GM12875 (cell line): ENCODE results near the gene THAP5.

ENCODE experiments used
- H3K4me3 ChIP-seq: one replicate; pipeline ENCODE4 v1.5.1; 2011; ENCODE audit warnings: low read depth, low read length, control low read depth
- TF ChIP-seq, protein P1 (sequence below): IDR thresholded peaks from 2 replicates; pipeline ENCODE4 v1.5.1; 2011; ENCODE audit warnings: low read depth, mild to moderate bottlenecking, control low read depth, inconsistent platforms, low read length, moderate library complexity, borderline replicate concordance; ENCODE audit not compliant: insufficient read depth

Gene THAP5

DNA sequence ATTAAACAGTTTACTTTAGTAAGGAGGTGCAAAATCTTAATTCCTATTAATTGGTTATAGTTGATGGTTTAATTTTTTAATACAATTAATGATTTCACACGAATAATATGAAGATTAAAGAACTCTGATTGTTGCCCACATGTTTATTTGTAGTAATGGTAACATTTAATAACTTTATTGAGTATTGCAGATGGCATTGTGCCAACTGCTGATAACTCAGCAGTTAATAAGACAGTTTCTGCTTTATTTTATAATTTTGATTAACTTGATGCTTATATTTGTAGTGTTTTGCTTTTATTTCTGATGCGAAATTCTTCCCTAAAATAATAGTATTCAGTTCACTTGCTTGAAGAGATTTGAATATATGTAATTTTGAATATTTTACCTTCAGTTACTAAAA, 3.0 kb upstream of the THAP5 start:
- TF ChIP-seq, protein P1, sequence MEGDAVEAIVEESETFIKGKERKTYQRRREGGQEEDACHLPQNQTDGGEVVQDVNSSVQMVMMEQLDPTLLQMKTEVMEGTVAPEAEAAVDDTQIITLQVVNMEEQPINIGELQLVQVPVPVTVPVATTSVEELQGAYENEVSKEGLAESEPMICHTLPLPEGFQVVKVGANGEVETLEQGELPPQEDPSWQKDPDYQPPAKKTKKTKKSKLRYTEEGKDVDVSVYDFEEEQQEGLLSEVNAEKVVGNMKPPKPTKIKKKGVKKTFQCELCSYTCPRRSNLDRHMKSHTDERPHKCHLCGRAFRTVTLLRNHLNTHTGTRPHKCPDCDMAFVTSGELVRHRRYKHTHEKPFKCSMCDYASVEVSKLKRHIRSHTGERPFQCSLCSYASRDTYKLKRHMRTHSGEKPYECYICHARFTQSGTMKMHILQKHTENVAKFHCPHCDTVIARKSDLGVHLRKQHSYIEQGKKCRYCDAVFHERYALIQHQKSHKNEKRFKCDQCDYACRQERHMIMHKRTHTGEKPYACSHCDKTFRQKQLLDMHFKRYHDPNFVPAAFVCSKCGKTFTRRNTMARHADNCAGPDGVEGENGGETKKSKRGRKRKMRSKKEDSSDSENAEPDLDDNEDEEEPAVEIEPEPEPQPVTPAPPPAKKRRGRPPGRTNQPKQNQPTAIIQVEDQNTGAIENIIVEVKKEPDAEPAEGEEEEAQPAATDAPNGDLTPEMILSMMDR, result no peak
- H3K4me3 ChIP-seq, result no peak overlapping the region

DNA sequence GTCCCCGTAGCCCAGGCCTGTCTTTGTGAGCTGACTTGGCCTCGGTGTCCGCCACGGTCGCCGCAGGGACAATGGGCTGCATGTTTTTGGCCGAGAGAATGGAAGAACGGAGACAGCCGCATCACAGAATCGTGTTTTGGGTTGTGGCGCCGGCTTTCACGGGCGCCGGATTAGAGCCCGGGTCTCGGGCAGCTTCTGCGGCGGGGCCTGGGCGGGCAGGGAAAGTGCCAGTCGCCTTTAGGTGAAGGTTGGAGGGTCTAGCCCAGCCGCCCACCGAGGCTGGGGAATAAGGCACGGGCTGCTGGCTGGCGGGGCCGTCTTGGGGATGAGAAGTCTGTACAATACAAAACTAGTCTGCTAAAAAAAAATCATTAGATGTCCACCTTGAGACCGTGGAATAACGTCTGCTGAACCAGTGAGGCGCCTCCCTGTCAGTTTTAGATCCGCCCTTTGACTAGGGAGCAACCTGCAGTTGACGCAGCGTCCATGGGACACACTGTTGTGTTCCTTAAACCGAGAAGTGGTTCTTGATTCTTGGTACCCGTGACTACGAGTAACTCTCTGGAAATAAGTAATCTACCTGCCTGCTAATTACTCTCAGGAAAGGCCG, 745 bp upstream of the THAP5 start:
- TF ChIP-seq, protein P1, result no peak
- H3K4me3 ChIP-seq, result peak overlapping the region; percentile 97

DNA sequence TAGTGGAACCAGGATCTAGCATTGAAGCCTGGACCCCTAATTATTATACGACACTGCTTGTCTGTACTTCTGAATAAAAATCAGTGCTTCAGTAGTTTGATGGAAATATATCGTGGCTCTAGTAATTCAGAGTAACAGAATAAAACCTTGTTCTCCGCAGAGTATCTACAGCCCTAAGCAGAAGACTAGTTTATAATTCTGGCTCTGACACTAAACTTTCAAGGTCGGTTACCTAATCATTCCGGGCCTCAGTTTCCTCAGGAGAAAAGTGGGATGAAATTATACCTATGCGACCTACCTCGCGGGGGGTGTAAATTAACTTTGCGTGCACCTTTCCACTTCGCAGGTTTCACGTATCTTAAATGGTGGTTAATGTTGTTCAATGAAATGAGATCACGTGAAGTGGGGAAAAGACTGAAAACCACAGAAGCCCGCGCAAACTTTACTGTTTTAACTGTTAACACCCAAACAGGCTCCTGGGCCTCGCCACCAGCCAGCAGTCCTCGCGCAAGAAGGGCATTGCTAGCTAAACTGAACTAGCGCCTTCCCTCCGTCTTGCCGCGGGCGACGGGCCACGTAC, 615 bp downstream of the THAP5 start:
- TF ChIP-seq, protein P1, result no peak
- H3K4me3 ChIP-seq, result peak overlapping the region; percentile 97

DNA sequence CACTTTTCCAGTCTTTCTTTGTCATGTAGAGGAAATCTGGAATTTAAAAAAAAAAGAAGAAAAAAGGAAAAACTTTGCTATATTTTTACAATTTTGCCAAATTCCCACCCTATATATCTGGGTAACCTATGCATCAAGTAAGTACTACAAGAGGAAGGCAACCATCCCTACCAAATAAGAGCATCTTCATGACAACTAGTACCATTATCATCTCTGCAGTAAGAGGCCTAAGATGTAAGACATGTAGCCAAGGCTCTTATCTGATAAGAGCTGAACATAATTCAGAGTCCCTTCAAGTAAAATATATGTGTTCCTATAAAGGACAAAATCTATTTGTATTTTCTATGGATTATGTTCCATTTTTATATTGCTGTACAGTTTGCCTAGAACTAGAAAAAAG, 3.5 kb downstream of the THAP5 start:
- TF ChIP-seq, protein P1, result no peak
- H3K4me3 ChIP-seq, result no peak overlapping the region

DNA sequence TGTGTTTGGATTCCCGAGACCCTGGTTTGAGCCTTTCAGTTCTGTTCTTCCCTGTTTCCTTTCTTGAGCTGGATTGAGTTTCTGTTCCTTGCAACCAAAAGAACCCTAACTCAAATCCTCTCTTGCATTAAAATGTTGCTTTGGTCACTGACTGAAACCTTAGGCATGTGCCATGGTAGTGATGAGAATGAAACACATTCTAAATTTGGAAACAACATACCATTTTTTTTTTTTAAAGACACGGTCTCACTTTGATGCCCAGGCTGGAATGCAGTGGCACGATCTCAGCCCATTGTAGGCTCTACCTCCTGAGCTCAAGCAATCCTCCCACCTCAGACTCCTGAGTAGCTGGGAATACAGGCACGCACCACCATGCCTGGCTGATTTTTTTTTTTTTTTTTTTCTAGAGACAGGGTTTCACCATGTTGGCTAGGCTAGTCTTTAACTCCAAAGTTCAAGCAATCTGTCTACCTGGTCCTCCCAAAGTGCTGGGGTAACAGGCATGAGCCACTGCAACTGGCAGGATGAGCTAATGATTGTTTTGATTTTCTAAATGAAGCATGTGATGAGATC, 8.4 kb downstream of the THAP5 start:
- TF ChIP-seq, protein P1, result no peak
- H3K4me3 ChIP-seq, result no peak overlapping the region

DNA sequence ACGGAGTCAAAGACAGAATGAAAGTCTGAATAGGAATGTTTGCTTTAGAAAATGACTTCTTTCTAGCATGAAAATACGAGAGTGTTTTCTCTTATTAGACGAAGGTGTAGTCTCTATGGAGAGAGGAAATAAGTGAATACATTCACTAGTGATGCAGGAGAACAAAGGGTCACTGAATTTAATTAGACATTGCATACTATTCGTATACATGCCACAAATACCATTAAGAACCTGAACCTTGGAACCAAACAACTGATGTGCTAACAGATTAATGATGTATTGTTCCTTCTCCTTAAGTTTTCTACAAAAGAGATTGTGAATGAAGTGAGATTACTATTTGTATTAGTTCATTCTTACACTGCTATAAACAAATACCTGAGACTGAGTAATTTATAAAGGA, 10.3 kb downstream of the THAP5 start:
- H3K4me3 ChIP-seq, result no peak overlapping the region
- TF ChIP-seq, protein P1, result no peak

DNA sequence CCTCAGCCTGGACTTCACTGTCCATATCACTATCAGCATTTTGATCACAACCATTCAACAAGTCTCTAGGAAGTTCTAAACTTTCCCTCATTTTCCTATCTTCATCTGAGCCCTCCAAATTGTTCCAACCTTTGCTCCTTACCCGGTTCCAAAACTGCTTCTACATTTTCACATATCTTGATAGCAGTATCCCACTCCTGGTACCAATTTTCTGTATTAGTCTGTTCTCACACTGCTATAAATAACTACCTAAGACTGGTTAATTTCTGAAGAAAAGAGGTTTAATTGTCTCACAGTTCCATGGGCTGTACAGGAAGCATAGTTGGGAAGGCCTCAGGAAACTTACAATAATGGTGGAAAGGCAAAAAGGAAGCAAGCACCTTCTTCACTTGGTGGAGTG, 11.9 kb downstream of the THAP5 start:
- no peak overlapping the region for H3K4me3 ChIP-seq
- TF ChIP-seq, protein P1, result no peak
